CD14-positive monocyte (primary cell): ENCODE results near the gene RIPOR3. TPM values are rescaled to one million over a fixed set of nuclear protein-coding genes. Genes with fewer than 3 reads are reported as not detected.

Experiments used
- DNase-seq, 3 donors: peaks; one replicate each; pipeline ENCODE4 v3.0.0-alpha.2; 2011 to 2022
- H2AFZ ChIP-seq: 2 replicates; pipeline ENCODE4 v1.6.0; 2012; ENCODE audit warnings: mild to moderate bottlenecking, low read depth, low read length, inconsistent platforms; ENCODE audit not compliant: insufficient read depth, poor library complexity, severe bottlenecking
- H3K27ac ChIP-seq, 2 donors: 1 replicate in 1 of 2; 2 replicates in 1 of 2; pipeline ENCODE4 v1.5.1; 2012 to 2013; ENCODE audit warnings: low read length in 2 of 2, control low read depth in 1 of 2, inconsistent platforms in 1 of 2, low read depth in 1 of 2, mild to moderate bottlenecking in 1 of 2
- H3K27me3 ChIP-seq, 2 donors: one replicate each; pipeline versions ENCODE4 v1.6.0 to v1.6.1; 2011 to 2013; ENCODE audit warnings: low read length in 2 of 2; ENCODE audit not compliant: control insufficient read depth in 2 of 2, insufficient read depth in 2 of 2
- H3K36me3 ChIP-seq, 2 donors: replicated peaks in 1 of 2; 1 replicate in 1 of 2; 2 replicates in 1 of 2; pipeline versions ENCODE4 v1.5.1 to v1.6.1; 2012 to 2013; ENCODE audit warnings: low read length in 2 of 2, control low read depth in 1 of 2, inconsistent platforms in 1 of 2, mild to moderate bottlenecking in 1 of 2; ENCODE audit not compliant: insufficient read depth in 2 of 2, control insufficient read depth in 1 of 2
- H3K4me1 ChIP-seq, 2 donors: 1 replicate in 1 of 2; 2 replicates in 1 of 2; pipeline versions ENCODE4 v1.5.1 to v1.6.1; 2012 to 2013; ENCODE audit warnings: low read length in 2 of 2, control low read depth in 1 of 2, inconsistent platforms in 1 of 2, mild to moderate bottlenecking in 1 of 2, moderate library complexity in 1 of 2; ENCODE audit not compliant: insufficient read depth in 2 of 2, control insufficient read depth in 1 of 2
- H3K4me2 ChIP-seq: replicated peaks from 2 replicates; pipeline ENCODE3; 2012; ENCODE audit warnings: low read length, moderate library complexity, mild to moderate bottlenecking; ENCODE audit not compliant: poor library complexity, severe bottlenecking; ENCODE audit errors: extremely low read depth
- H3K4me3 ChIP-seq, 3 experiments: fragments of 200-600 bp in 1 of 3; sonication (generic) in 1 of 3; replicated peaks in 1 of 3; 1 replicate in 2 of 3; 2 replicates in 1 of 3; pipeline ENCODE4 v1.5.1; 2011 to 2013; ENCODE audit warnings: low read length in 3 of 3, mild to moderate bottlenecking in 3 of 3, control low read depth in 2 of 3, low read depth in 2 of 3, inconsistent platforms in 1 of 3, moderate library complexity in 1 of 3
- H3K79me2 ChIP-seq: 2 replicates; pipeline ENCODE4 v1.6.0; 2012; ENCODE audit warnings: mild to moderate bottlenecking, control low read depth, inconsistent platforms, low read length, moderate library complexity; ENCODE audit not compliant: insufficient read depth
- H3K9ac ChIP-seq: 2 replicates; pipeline ENCODE4 v1.6.0; 2017; ENCODE audit warnings: low read length, mild to moderate bottlenecking; ENCODE audit not compliant: insufficient read depth, poor library complexity, severe bottlenecking
- H3K9me3 ChIP-seq, 2 donors: replicated peaks in 1 of 2; 1 replicate in 1 of 2; 2 replicates in 1 of 2; pipeline versions ENCODE4 v1.5.1 to v1.6.1; 2012 to 2013; ENCODE audit warnings: low read length in 2 of 2, control low read depth in 1 of 2; ENCODE audit not compliant: control insufficient read depth in 1 of 2, insufficient read depth in 1 of 2
- H4K20me1 ChIP-seq: 2 replicates; pipeline ENCODE4 v1.6.0; 2012; ENCODE audit warnings: mild to moderate bottlenecking, low read length, control low read depth, moderate library complexity; ENCODE audit not compliant: insufficient read depth
- H3K27ac Mint-ChIP-seq, 7 donors: one replicate each; pipeline ENCODE4 v1.8.0; 2020; ENCODE audit warnings: mild to moderate bottlenecking in 7 of 7, mixed read lengths in 7 of 7, moderate library complexity in 6 of 7, inconsistent platforms in 2 of 7
- H3K27me3 Mint-ChIP-seq, 3 donors: one replicate each; pipeline ENCODE4 v1.8.0; 2021 to 2022; ENCODE audit warnings: low read depth in 3 of 3, mild to moderate bottlenecking in 3 of 3, mixed read lengths in 3 of 3, moderate library complexity in 3 of 3, inconsistent platforms in 1 of 3
- H3K36me3 Mint-ChIP-seq, 2 donors: one replicate each; pipeline ENCODE4 v1.8.0; 2020; ENCODE audit warnings: mixed read lengths in 2 of 2, inconsistent platforms in 1 of 2, mild to moderate bottlenecking in 1 of 2
- H3K4me1 Mint-ChIP-seq: one replicate; pipeline ENCODE4 v1.8.0; 2020; ENCODE audit warnings: mild to moderate bottlenecking, mixed read lengths
- H3K4me3 Mint-ChIP-seq, 2 donors: one replicate each; pipeline ENCODE4 v1.8.0; 2020; ENCODE audit warnings: mild to moderate bottlenecking in 2 of 2, mixed read lengths in 2 of 2, moderate library complexity in 1 of 2
- H3K9me3 Mint-ChIP-seq, 7 donors: one replicate each; pipeline ENCODE4 v1.8.0; 2020 to 2022; ENCODE audit warnings: mixed read lengths in 7 of 7, mild to moderate bottlenecking in 6 of 7, moderate library complexity in 6 of 7, inconsistent platforms in 2 of 7
- WGBS: methylation state at CpG from one replicate; pipeline ENCODE4 v1.1.5; 2013; ENCODE audit warnings: missing lambda C conversion rate; ENCODE audit not compliant: insufficient coverage; 5-methylcytosine and 5-hydroxymethylcytosine counted together
- intact Hi-C, 2 donors: fragments of 100-400 bp; cut with micrococcal nuclease; formaldehyde crosslinking; loops; one replicate each; pipeline versions ENCODE4 v1.15.0 to v1.15.1; 2023
- polyA plus RNA-seq, 3 donors: library from polyadenylated mRNA; depleted of rRNA in 1 of 3; unstranded in 2 of 3; stranded (reverse) in 1 of 3; fragments of 300-500 nt in 2 of 3; fragments of >200 nt in 1 of 3; fragmentation: Illumina TruSeq in 2 of 3; gene quantifications; 1 replicate in 2 of 3; 2 replicates in 1 of 3; pipeline ENCODE4 v1.2.3, GENCODE V29; 2012 to 2021
- TF ChIP-seq, protein P1 (sequence below): fragments of 200-600 bp; IDR thresholded peaks from one replicate; pipeline ENCODE4 v1.8.0; 2022; ENCODE audit warnings: antibody characterized with exemption, mild to moderate bottlenecking

The RIPOR3 gene
- polyA plus RNA-seq, 3 donors = not detected

DNA sequence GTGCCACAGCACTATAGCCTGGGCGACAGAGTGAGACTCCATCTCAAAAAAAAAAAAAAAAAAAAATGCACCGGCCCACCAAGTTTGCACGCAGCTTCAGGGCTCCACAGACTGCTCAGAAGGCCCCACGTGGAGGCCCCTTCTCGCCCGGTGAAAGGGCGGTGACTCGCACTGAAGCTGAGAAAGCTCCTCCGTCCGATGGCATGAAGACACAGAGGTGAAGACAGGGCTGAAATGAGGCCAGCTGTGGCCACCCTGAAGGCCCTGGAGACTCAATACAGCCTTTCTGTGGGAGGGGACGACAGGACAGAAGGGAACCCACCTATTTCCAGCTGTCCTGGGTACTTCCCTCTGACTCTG is 97.1 kb downstream of the RIPOR3 start:
- no peaks in the 10 kb centered on the region for H4K20me1 ChIP-seq
- H3K36me3 Mint-ChIP-seq = peaks cover 8 to 13% of the 10 kb centered on the region in 2 donors
- peaks cover 5% of the 10 kb centered on the region for H3K4me1 Mint-ChIP-seq
- intact Hi-C loops = no loop called here
- TF ChIP-seq, protein P1, sequence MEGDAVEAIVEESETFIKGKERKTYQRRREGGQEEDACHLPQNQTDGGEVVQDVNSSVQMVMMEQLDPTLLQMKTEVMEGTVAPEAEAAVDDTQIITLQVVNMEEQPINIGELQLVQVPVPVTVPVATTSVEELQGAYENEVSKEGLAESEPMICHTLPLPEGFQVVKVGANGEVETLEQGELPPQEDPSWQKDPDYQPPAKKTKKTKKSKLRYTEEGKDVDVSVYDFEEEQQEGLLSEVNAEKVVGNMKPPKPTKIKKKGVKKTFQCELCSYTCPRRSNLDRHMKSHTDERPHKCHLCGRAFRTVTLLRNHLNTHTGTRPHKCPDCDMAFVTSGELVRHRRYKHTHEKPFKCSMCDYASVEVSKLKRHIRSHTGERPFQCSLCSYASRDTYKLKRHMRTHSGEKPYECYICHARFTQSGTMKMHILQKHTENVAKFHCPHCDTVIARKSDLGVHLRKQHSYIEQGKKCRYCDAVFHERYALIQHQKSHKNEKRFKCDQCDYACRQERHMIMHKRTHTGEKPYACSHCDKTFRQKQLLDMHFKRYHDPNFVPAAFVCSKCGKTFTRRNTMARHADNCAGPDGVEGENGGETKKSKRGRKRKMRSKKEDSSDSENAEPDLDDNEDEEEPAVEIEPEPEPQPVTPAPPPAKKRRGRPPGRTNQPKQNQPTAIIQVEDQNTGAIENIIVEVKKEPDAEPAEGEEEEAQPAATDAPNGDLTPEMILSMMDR = no peak
- 93% methylated on average over 10 of the region's 11 CpGs for WGBS
- H3K79me2 ChIP-seq = no peaks in the 10 kb centered on the region
- DNase-seq = no peak
- H3K9me3 ChIP-seq = no peaks in the 10 kb centered on the region
- H3K27me3 Mint-ChIP-seq = peaks cover 2 to 11% (median 6%) of the 10 kb centered on the region in 3 donors
- H3K27ac ChIP-seq = no peak overlapping the region
- peaks cover 0 to 2% (median 0%) of the 10 kb centered on the region in 7 donors for H3K9me3 Mint-ChIP-seq
- no peak overlapping the region for H3K27ac Mint-ChIP-seq
- H3K36me3 ChIP-seq = peaks cover 5 to 14% of the 10 kb centered on the region in 2 donors
- no peak overlapping the region for H2AFZ ChIP-seq
- H3K4me3 ChIP-seq = no peak overlapping the region
- H3K4me2 ChIP-seq = no peak overlapping the region
- no peaks in the 10 kb centered on the region for H3K27me3 ChIP-seq
- H3K9ac ChIP-seq = no peak overlapping the region
- H3K4me3 Mint-ChIP-seq = no peak overlapping the region
- H3K4me1 ChIP-seq = no peaks in the 10 kb centered on the region

DNA sequence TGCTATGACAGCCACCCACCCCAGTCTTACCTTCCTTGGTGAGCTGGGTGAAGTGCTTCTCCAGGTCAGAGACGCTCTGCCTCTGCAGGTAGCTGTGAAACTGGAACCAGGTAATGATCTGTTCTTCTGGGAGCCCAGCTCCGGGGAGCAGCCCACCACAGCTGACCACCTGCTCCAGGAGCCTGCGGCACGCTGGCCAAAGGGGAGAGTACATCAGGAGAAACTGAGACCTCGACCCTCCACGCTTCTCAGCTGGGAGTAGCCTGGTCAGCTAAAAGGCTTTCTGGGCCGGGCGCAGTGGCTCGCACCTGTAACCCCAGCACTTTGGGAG is 98.4 kb downstream of the RIPOR3 start:
- Histone ChIP-seq H3K79me2 (no peaks in the 10 kb centered on the region), H3K36me3 (peaks cover 5 to 16% of the 10 kb centered on the region in 2 donors), H3K4me2 (no peak overlapping the region), H3K27me3 (no peaks in the 10 kb centered on the region), H4K20me1 (peaks cover 4% of the 10 kb centered on the region), H3K9me3 (no peaks in the 10 kb centered on the region), H3K4me3 (no peak overlapping the region), H2AFZ (no peak overlapping the region), H3K27ac (no peak overlapping the region), H3K4me1 (no peaks in the 10 kb centered on the region), H3K9ac (no peak overlapping the region)
- intact Hi-C loops = no loop called here
- peaks cover 2 to 10% (median 5%) of the 10 kb centered on the region in 3 donors for H3K27me3 Mint-ChIP-seq
- H3K27ac Mint-ChIP-seq = peak overlapping the region in 1 of 7 donors; percentile 15
- peaks cover 11 to 26% of the 10 kb centered on the region in 2 donors for H3K36me3 Mint-ChIP-seq
- TF ChIP-seq, protein P1 = no peak
- H3K4me3 Mint-ChIP-seq = no peak overlapping the region
- H3K4me1 Mint-ChIP-seq = peaks cover 5% of the 10 kb centered on the region
- DNase-seq = no peak
- no peaks in the 10 kb centered on the region for H3K9me3 Mint-ChIP-seq
- WGBS = 97% methylated on average over 5 of the region's 9 CpGs
